Inflammatory macrophage (primary cell): ENCODE results near the gene NXNL1.

Source experiments
- DNase-seq, 2 donors: peaks; one replicate each; pipeline ENCODE4 v3.0.0-alpha.2; 2020 to 2022

NXNL1 gene

DNA sequence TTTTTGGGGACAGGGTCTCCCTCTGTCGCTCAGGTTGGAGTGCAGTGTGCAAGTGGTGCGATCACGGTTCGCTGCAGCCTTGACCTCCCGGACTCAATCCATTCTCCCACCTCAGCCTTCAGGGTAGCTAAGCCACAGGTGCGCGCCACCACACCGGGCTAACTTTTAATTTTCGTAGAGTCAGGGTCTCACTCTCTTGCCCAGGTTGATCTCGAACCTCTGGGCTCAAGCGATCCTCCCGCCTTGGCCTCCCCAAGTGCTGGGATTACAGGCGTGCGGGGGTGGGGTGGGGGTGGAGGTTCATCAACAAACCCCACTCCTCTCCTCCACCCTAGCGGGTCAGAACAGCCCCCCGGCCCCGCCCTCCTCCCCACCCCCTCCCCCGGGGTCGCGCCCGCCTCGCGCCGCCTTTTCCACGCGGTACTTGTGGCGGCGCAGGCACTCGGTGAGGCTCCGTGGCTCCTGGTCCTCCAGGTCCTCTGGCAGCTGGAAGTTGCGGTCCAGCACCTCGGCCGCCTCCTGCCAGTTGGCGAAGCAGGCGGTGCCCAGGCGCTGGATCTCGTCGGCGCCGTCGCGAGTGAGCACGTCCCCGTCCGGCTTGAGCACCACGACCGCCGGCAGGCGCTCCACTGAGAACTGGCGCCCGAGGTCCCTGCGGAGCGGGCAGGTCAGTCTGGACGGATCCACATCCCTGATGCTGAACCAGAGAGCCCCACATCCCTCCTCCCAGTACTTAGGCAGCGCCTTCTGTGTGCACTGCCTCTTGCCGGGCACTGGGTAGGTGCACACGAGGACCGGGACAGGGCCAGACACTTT is 5.2 kb downstream of the NXNL1 start:
- no peak for DNase-seq

- no peak for DNase-seq
Observed at GRCh38 chr19:17454576-17455071, 6.1 kb downstream of the NXNL1 start.

- DNase-seq: no peak
Observed at GRCh38 chr19:17451820-17452219, 8.9 kb downstream of the NXNL1 start.

- peak; percentile 36 to 43 for DNase-seq
Observed at GRCh38 chr19:17450264-17451075, 10.3 kb downstream of the NXNL1 start.

DNA sequence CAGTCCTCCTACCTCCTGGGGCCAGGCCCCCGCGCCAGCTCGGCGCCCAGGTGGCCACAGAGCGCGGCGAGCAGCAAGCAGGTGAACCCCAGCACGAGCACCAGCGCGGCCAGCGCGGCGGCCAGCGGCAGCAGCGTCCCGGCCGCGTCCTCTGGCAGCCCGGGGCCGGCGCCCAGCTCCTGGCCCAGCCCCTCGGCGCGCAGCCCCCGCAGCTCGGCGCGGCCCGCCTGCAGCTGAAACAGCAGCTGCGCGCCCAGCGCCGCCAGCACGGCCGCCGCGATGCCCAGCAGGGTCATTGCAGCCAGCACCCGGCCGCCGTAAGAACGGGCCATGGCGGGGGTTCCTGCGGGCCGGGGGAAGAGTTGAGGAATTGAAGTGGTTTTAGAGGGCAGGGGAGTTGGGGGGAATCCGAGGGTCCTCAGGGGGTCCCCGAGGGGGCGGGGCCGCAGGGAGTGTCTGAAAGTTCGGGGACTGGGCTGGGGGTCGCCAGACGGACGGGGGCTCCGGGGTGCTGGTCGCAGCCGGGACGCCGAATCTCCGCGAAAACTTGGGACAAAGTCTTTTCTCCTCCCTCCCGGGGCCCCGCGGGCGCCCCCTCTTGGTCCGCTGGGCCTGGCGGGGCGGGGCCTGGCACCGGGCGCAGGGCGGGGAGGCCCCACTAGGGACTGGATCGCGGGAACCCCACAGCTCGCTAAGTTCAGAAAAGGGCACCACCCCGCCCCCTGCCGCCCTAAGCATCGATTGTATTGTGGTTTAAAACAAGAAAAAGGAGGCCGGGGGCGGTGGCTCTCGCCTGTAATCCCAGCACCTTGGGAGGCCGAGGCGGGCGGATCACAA is 12.4 kb downstream of the NXNL1 start, which contains the start of gene TMEM221:
TMEM221 (minus strand) TSS at position 538 of the 837 bp plus-strand sequence; CDS start at position 332, 206 bp downstream.
- DNase-seq: peak; percentile 17 to 40

DNA sequence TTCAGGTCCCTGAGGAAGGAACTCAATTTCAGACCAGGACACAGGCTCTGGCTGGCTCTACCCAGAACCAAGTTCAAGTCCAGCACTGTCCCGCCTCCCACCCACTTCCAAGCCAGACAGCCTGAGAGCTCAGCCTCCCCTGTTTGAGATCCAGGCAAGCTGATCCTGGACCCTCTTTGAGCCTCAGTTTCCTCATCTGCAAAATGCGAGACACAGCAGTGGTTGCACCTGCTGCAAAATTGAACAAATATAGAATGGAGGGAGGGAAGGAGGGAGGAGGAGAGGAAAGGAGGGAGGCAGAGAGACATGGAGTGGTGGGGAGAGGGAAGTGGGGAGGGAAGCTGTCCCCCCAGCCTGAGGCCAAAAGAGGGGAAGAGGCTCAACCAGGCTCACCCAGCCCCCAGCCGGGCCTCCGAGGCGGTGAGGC is 13.0 kb downstream of the NXNL1 start:
- DNase-seq: no peak

GRCh38 chr19:17445526-17446165 is 15.1 kb downstream of the NXNL1 start:
- no peak for DNase-seq

GRCh38 chr19:17441241-17442021 is 19.3 kb downstream of the NXNL1 start:
- DNase-seq: peak; percentile 33 to 44

GRCh38 chr19:17436874-17437267 is 23.9 kb downstream of the NXNL1 start:
- DNase-seq: peak; percentile 26 to 64

DNA sequence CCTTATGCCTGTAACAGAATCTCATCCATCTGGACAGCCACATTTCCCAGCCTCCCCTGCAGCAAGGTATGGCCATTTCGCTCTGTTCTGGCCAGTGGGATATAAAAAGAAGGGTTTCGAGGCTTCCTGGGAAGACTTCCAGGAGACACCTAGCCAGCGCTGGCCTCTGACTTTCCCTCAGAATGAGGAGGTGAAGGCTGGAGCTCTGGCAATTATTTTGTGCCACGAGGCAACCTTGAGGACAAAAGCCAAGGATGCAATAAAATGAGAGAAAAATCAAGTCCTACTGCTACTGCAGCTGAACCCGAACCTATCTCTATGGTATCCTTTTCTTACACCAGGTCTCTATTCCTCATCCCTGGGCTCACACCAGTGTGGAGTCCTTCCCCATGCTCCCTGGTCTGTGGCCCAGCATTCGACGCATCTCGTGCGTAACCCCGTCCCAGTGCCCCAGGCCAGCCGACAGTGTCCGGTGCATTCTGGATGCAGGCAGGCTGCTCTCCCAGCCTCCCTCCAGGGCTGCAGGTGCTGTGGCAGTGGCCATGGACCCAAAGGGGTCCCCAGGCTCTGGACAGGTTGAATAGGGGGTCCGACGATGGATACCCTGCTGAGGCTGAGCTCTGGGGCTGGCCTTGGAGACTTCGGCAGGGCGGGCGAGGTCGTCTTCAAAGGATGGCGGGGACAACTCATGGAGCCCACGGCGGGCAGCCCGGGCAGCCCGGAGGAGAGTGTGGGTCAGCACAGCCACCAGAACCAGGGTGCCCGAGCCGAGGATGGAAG is 24.4 kb downstream of the NXNL1 start:
- DNase-seq: no peak

GRCh38 chr19:17435218-17435617 is 25.5 kb downstream of the NXNL1 start:
- DNase-seq: no peak

GRCh38 chr19:17431417-17431816 is 29.3 kb downstream of the NXNL1 start:
- no peak for DNase-seq

DNA sequence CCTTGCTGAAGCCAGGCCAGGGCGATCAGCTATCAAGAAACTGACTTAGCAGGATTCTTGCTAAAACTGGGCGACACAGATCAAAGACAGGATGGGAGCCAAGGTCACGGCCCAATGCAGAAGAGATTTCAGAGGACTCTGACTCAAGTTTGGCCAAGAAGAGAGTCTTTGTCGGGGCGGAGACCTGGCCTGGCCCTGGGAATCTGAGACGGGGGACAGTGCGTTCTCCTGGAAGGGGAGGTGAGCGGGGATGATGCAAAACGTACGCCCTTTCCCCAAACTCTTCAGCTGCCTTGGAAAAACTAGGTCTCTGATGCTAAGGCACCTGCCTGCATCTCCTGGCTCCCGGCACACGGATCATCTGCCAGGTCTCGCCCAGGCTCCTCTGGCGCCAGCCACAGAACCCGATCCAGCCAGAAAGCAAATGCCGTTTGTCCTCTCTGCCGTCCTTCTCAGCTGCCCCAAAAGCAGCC is 31.0 kb downstream of the NXNL1 start:
- DNase-seq: no peak

GRCh38 chr19:17424743-17425365 is 35.9 kb downstream of the NXNL1 start:
- peak in 1 of 2 donors; percentile 17 for DNase-seq

GRCh38 chr19:17423429-17424208 is 37.1 kb downstream of the NXNL1 start:
- DNase-seq: no peak

GRCh38 chr19:17421942-17422341 is 38.8 kb downstream of the NXNL1 start:
- no peak for DNase-seq

DNA sequence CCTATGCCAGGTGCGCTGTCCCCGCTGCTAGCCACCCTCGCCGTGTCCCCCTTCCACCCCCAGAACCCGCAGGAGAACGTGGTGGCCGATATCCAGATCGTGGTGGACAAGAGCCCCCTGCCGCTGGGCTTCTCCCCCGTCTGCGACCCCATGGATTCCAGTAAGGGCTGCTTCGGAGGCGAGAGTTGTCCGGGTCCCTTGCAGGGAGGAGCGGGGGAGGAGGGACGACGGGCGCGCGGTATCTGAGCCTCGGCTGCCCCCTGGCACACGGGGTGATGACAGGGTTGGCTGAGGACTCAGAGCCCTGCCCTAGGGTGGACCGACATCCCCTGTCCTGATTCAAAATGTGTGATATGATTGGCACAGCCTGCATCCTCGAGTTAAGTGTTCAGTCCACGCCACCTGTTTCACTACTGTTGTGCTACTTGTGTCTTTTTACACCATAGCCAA is 40.2 kb downstream of the NXNL1 start:
- DNase-seq: peak; percentile 24 to 44

DNA sequence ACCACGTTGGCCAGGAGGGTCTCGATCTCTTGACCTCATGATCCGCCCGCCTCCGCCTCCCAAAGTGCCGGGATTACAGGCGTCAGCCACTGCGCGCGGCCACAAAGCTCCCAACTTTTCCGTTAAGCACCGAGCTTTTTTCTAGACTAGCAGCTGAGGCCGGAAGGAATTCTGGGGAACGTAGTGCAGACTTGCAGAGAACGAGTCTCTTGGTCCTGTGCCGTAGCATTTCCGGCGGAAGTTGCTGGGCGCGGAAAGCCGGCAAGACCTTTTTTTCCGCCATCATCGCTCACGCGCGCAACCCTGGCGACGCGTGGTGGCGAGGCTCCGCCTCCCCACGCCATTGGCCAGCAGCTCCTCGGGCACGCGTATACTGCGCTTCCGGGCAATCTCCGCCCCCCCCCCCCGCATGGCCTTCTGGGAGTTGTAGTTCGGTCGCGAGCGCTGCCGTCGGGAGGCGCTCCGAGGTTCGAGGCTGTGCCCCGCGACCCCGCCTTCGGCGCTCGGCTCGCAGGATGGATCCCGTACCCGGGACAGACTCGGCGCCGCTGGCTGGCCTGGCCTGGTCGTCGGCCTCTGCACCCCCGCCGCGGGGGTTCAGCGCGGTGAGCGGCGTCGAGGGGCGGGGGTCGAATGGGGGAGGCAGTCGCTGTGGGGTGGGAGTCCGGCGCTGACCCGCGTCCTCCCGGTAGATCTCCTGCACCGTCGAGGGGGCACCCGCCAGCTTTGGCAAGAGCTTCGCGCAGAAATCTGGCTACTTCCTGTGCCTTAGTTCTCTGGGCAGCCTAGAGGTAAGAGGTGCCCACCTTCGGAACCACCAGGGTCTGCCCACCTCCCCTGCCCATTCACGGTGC is 40.9 kb downstream of the NXNL1 start, which contains the start of gene MVB12A:
MVB12A (plus strand) TSS at position 427 of the 854 bp plus-strand sequence; CDS start at position 516, 89 bp downstream.
- peak; percentile 98 to 99 for DNase-seq
